ENCODE measurements around the gene SLC25A22. TPM values are rescaled to one million over a fixed set of nuclear protein-coding genes. Genes with fewer than 3 reads are reported as not detected.

Gene SLC25A22
- total RNA-seq, 1 experiment from 2014 or later, result 32.7 TPM

- Histone ChIP-seq H3K4me1 (ENCODE audit: insufficient read depth, low read length) (peaks cover 6% of the 10 kb centered on the region; the same call in 1 of the 2 replicates), H3F3A (ENCODE audit: low read length, unreplicated experiment) (no peaks in the 10 kb centered on the region), H3K9me2 (replicated peaks; ENCODE audit: low read length) (no peaks in the 10 kb centered on the region), H3K9me3 (ENCODE audit: low read length) (no peaks in the 10 kb centered on the region), H3K4me3 (ENCODE audit: low read length) (no peak overlapping the region), H3K79me2 (ENCODE audit: low read length) (peaks cover 11% of the 10 kb centered on the region), H3K9ac (ENCODE audit: low read length) (no peak overlapping the region), H3K27me3 (ENCODE audit: low read length) (no peaks in the 10 kb centered on the region), H3K4me2 (ENCODE audit: low read length) (no peak overlapping the region), H3K36me3 (ENCODE audit: low read depth, low read length) (no peaks in the 10 kb centered on the region), H3K27ac (ENCODE audit: low read length) (no peak overlapping the region), H4K20me1 (ENCODE audit: low read length) (no peaks in the 10 kb centered on the region), H2AFZ (ENCODE audit: low read length) (no peak overlapping the region)
- ChIA-PET POLR2A (ENCODE audit: unreplicated experiment) (no interaction called here), CTCF (interaction anchor here (0.6 kb wide), 1 partner anchor 115 kb away, joined by 3 read pairs; no protein-coding TSS in a partner anchor)
- no peak for TF ChIP-seq EZH2 (IDR thresholded peaks at IDR 0.05; ENCODE audit: low read length, unreplicated experiment)
- no peak for TF ChIP-seq CTCF (conservative IDR thresholded peaks at IDR 0.05; ENCODE audit: low read depth, low read length)
- no peak for TF ChIP-seq EZH2phosphoT487 (IDR thresholded peaks at IDR 0.05; ENCODE audit: borderline replicate concordance, low read length)
- ATAC-seq (no peak), DNase-seq (no peak)
- no TSS peak for BruUV-seq (replicated peaks)
- intact Hi-C loops (cut with micrococcal nuclease), result no loop called here
Measured at GRCh38 chr11:782264-783174, 15.6 kb downstream of the SLC25A22 start.

GRCh38 chr11:779955-780532, 18.0 kb downstream of the SLC25A22 start:
- Histone ChIP-seq H3F3A (ENCODE audit: low read length, unreplicated experiment) (no peaks in the 10 kb centered on the region), H3K79me2 (ENCODE audit: low read length) (peaks cover 31% of the 10 kb centered on the region), H3K27me3 (ENCODE audit: low read length) (no peaks in the 10 kb centered on the region), H3K9me3 (ENCODE audit: low read length) (no peaks in the 10 kb centered on the region), H3K9ac (ENCODE audit: low read length) (no peak overlapping the region), H3K4me2 (ENCODE audit: low read length) (no peak overlapping the region), H3K36me3 (ENCODE audit: low read depth, low read length) (no peaks in the 10 kb centered on the region), H2AFZ (ENCODE audit: low read length) (no peak overlapping the region), H3K9me2 (replicated peaks; ENCODE audit: low read length) (no peaks in the 10 kb centered on the region), H3K27ac (ENCODE audit: low read length) (no peak overlapping the region), H4K20me1 (ENCODE audit: low read length) (peaks cover 5% of the 10 kb centered on the region), H3K4me1 (ENCODE audit: insufficient read depth, low read length) (peaks cover 13% of the 10 kb centered on the region), H3K4me3 (ENCODE audit: low read length) (no peak overlapping the region)
- ATAC-seq, result no peak
- BruUV-seq (replicated peaks), result no TSS peak
- intact Hi-C loops (cut with micrococcal nuclease), result no loop called here
- DNase-seq, result no peak
- ChIA-PET POLR2A (ENCODE audit: unreplicated experiment) (no interaction called here), CTCF (no interaction called here)
- TF ChIP-seq CTCF (conservative IDR thresholded peaks at IDR 0.05; ENCODE audit: low read depth, low read length) (no peak), EZH2 (IDR thresholded peaks at IDR 0.05; ENCODE audit: low read length, unreplicated experiment) (no peak), EZH2phosphoT487 (IDR thresholded peaks at IDR 0.05; ENCODE audit: borderline replicate concordance, low read length) (no peak)

Measured in PC-3 (cell line).